IMR-90 (cell line): ENCODE measurements around the gene ZC2HC1C. TPM values are rescaled to one million over a fixed set of nuclear protein-coding genes. Genes with fewer than 3 reads are reported as not detected.

Experiments used
- ATAC-seq: fragments of 200-7000 bp; cut with Tn5 transposase; 2 replicates; pipeline ENCODE4 v1.9.1; 2020; ENCODE audit warnings: low read depth, mild to moderate bottlenecking, moderate library complexity
- BruUV-seq: library from RNA; stranded (reverse); fragments of 400-500 nt; replicated peaks from 2 replicates; lab custom pipeline; 2021; lab: Mats Ljungman, UMichigan
- CTCF ChIA-PET: fragments of 300-600 bp; formaldehyde crosslinking; extraction: SDS; loops from one replicate; lab custom pipeline; 2021; ENCODE audit warnings: antibody characterized with exemption; lab: Yijun Ruan, JAX
- POLR2A ChIA-PET: fragments of 300-600 bp; sonication (Branson Sonifier 250); formaldehyde crosslinking; loops from one replicate; lab custom pipeline; 2022; ENCODE audit warnings: antibody characterized with exemption; ENCODE audit not compliant: unreplicated experiment; lab: Charles Lee
- DNase-seq: peaks from one replicate; pipeline ENCODE4 v3.0.0; 2013
- H2AFZ ChIP-seq: replicated peaks from 2 replicates; pipeline ENCODE3; 2013; ENCODE audit warnings: low read length, mild to moderate bottlenecking; ENCODE audit not compliant: poor library complexity
- H2AK5ac ChIP-seq: 2 replicates; pipeline ENCODE4 v1.6.1; 2013; ENCODE audit warnings: low read depth, low read length, inconsistent platforms
- H2AK9ac ChIP-seq: replicated peaks from 2 replicates; pipeline ENCODE3; 2013; ENCODE audit warnings: mild to moderate bottlenecking, low read depth, low read length, moderate library complexity; ENCODE audit not compliant: poor library complexity
- H2BK120ac ChIP-seq: 2 replicates; pipeline ENCODE4 v1.6.1; 2013; ENCODE audit warnings: low read depth, low read length, inconsistent platforms
- H2BK15ac ChIP-seq: 3 replicates; pipeline ENCODE4 v1.6.1; 2013; ENCODE audit warnings: low read depth, low read length, inconsistent platforms
- H2BK20ac ChIP-seq: 2 replicates; pipeline ENCODE4 v1.6.1; 2013; ENCODE audit warnings: low read depth, mild to moderate bottlenecking, inconsistent platforms, low read length, moderate library complexity
- H2BK5ac ChIP-seq: 2 replicates; pipeline ENCODE4 v1.6.1; 2013; ENCODE audit warnings: mild to moderate bottlenecking, low read depth, low read length, inconsistent platforms; ENCODE audit not compliant: poor library complexity, severe bottlenecking
- H3K14ac ChIP-seq: replicated peaks from 2 replicates; pipeline ENCODE4 v1.6.1; 2013; ENCODE audit warnings: low read depth, low read length, inconsistent platforms
- H3K18ac ChIP-seq: 2 replicates; pipeline ENCODE4 v1.6.1; 2013; ENCODE audit warnings: low read depth, low read length, control low read depth
- H3K23ac ChIP-seq: 2 replicates; pipeline ENCODE4 v1.6.1; 2013; ENCODE audit warnings: low read depth, low read length, inconsistent platforms
- H3K27ac ChIP-seq: 2 replicates; pipeline ENCODE4 v1.5.1; 2013; ENCODE audit warnings: mild to moderate bottlenecking, control low read depth, low read length; ENCODE audit not compliant: insufficient read depth
- H3K27me3 ChIP-seq: 2 replicates; pipeline ENCODE4 v1.6.1; 2013; ENCODE audit warnings: low read length; ENCODE audit not compliant: control insufficient read depth, insufficient read depth
- H3K36me3 ChIP-seq: 2 replicates; pipeline ENCODE4 v1.6.1; 2013; ENCODE audit warnings: low read length, mixed read lengths; ENCODE audit not compliant: control insufficient read depth, insufficient read depth
- H3K4ac ChIP-seq: 2 replicates; pipeline ENCODE4 v1.6.1; 2013; ENCODE audit warnings: low read depth, low read length, inconsistent platforms
- H3K4me1 ChIP-seq: 2 replicates; pipeline ENCODE4 v1.6.1; 2013; ENCODE audit warnings: low read length, mixed read lengths; ENCODE audit not compliant: control insufficient read depth, insufficient read depth
- H3K4me2 ChIP-seq: 2 replicates; pipeline ENCODE4 v1.6.1; 2013; ENCODE audit warnings: low read depth, mild to moderate bottlenecking, control low read depth, low read length, moderate library complexity
- H3K4me3 ChIP-seq: 2 replicates; pipeline ENCODE4 v1.5.1; 2013; ENCODE audit warnings: low read depth, mild to moderate bottlenecking, control low read depth, low read length, moderate library complexity; ENCODE audit not compliant: insufficient read depth
- H3K56ac ChIP-seq: 2 replicates; pipeline ENCODE4 v1.6.1; 2013; ENCODE audit warnings: low read length, inconsistent platforms; ENCODE audit not compliant: insufficient read depth; ENCODE audit errors: extremely low read depth
- H3K79me1 ChIP-seq, 2 experiments: 2 replicates each; pipeline ENCODE4 v1.6.1; 2013; ENCODE audit warnings: low read length in 2 of 2, inconsistent platforms in 1 of 2, low read depth in 1 of 2
- H3K9ac ChIP-seq: 2 replicates; pipeline ENCODE4 v1.6.1; 2013; ENCODE audit warnings: low read depth, low read length, control low read depth
- H3K9me1 ChIP-seq: 2 replicates; pipeline ENCODE4 v1.6.1; 2013; ENCODE audit warnings: low read length, inconsistent platforms; ENCODE audit not compliant: insufficient read depth
- H3K9me3 ChIP-seq: 2 replicates; pipeline ENCODE4 v1.6.1; 2013; ENCODE audit warnings: low read length; ENCODE audit not compliant: control insufficient read depth, insufficient read depth
- H4K20me1 ChIP-seq: 2 replicates; pipeline ENCODE4 v1.6.1; 2013; ENCODE audit warnings: low read length, inconsistent platforms; ENCODE audit not compliant: insufficient read depth
- H4K5ac ChIP-seq: 2 replicates; pipeline ENCODE4 v1.6.1; 2013; ENCODE audit warnings: mild to moderate bottlenecking, low read depth, low read length, control low read depth
- H4K8ac ChIP-seq, 2 experiments: 2 replicates each; pipeline ENCODE4 v1.6.1; 2013; ENCODE audit warnings: low read depth in 2 of 2, low read length in 2 of 2, control low read depth in 1 of 2, inconsistent platforms in 1 of 2
- H4K91ac ChIP-seq: 2 replicates; pipeline ENCODE4 v1.6.1; 2013; ENCODE audit warnings: low read depth, low read length, inconsistent platforms; ENCODE audit not compliant: insufficient read depth
- BHLHE40 ChIP-seq: fragments of 150-350 bp; IDR thresholded peaks from 2 replicates; pipeline ENCODE4 v1.6.1; 2016; ENCODE audit warnings: mild to moderate bottlenecking, low read depth, low read length
- CEBPB ChIP-seq: IDR thresholded peaks from 2 replicates; pipeline ENCODE4 v1.6.1; 2012; ENCODE audit warnings: low read depth, low read length, improper control_type of control experiment
- CTCF ChIP-seq: conservative IDR thresholded peaks from 2 replicates; pipeline ENCODE4 v1.5.1; 2012; ENCODE audit warnings: mild to moderate bottlenecking, low read depth, low read length, improper control_type of control experiment
- ELK1 ChIP-seq: fragments of 150-350 bp; IDR thresholded peaks from 2 replicates; pipeline ENCODE4 v1.6.1; 2016; ENCODE audit warnings: low read depth, mild to moderate bottlenecking, low read length, moderate library complexity, borderline replicate concordance
- FOS ChIP-seq: fragments of 150-350 bp; IDR thresholded peaks from 2 replicates; pipeline ENCODE4 v1.6.1; 2016; ENCODE audit warnings: low read depth, low read length
- MAFK ChIP-seq: IDR thresholded peaks from 2 replicates; pipeline ENCODE4 v1.6.1; 2012; ENCODE audit warnings: low read depth, low read length, improper control_type of control experiment
- RAD21 ChIP-seq: IDR thresholded peaks from 2 replicates; pipeline ENCODE4 v1.6.1; 2012; ENCODE audit warnings: low read length, improper control_type of control experiment
- RCOR1 ChIP-seq: IDR thresholded peaks from 2 replicates; pipeline ENCODE4 v1.6.1; 2012; ENCODE audit warnings: mild to moderate bottlenecking, low read length, improper control_type of control experiment; ENCODE audit not compliant: insufficient replicate concordance
- RFX5 ChIP-seq: IDR thresholded peaks from 2 replicates; pipeline ENCODE4 v1.8.0; 2012; ENCODE audit warnings: low read depth, mild to moderate bottlenecking, low read length, moderate library complexity
- WGBS, 2 experiments: methylation state at CpG; one replicate each; pipeline versions ENCODE4 v1.1.5 to v1.1.7; 2013; ENCODE audit warnings: missing lambda C conversion rate in 2 of 2; ENCODE audit not compliant: insufficient read length in 1 of 2; ENCODE audit errors: extremely low coverage in 2 of 2; 5-methylcytosine and 5-hydroxymethylcytosine counted together
- dilution Hi-C: fragments of 300-500 bp; cut with HindIII; formaldehyde crosslinking; loops from one replicate; pipeline ENCODE4 v1.14.3; 2018; ENCODE audit warnings: low sequenced_read_pairs; ENCODE audit not compliant: unreplicated experiment
- in situ Hi-C: fragments of 300-500 bp; cut with MboI; formaldehyde crosslinking; loops from 3 replicates; pipeline ENCODE4 v1.14.3; 2019; ENCODE audit warnings: low sequenced_read_pairs, inconsistent platforms, mixed read lengths
- intact Hi-C: fragments of 100-400 bp; cut with micrococcal nuclease; formaldehyde crosslinking; loops from 2 replicates; pipeline ENCODE4 v1.10.0; 2022
- polyA plus RNA-seq, 3 experiments: library from polyadenylated mRNA; depleted of rRNA; stranded (reverse); fragments of >200 nt; gene quantifications; 2 replicates each; pipeline ENCODE4 v1.2.3, GENCODE V29; 2012; ENCODE audit warnings: low replicate concordance in 1 of 3
- total RNA-seq: library from RNA; depleted of rRNA; stranded (reverse); fragments of >200 nt; gene quantifications from 2 replicates; pipeline ENCODE4 v1.2.3, GENCODE V29; 2012

Gene ZC2HC1C
- total and polyA plus RNA-seq, 2 of the 4 experiments (the other 2 are of a cell fraction) = 0.15 to 0.54 TPM

- Histone ChIP-seq H4K8ac (no peak overlapping the region), H3K4me1 (no peaks in the 10 kb centered on the region), H2AFZ (no peak overlapping the region), H3K9ac (no peak overlapping the region), H3K79me1 (no peaks in the 10 kb centered on the region; a peak in 1 of 4 replicates), H2BK5ac (no peak overlapping the region), H3K27ac (no peak overlapping the region), H2AK9ac (no peak overlapping the region), H4K20me1 (no peaks in the 10 kb centered on the region), H2BK120ac (no peak overlapping the region), H3K9me3 (no peaks in the 10 kb centered on the region), H2AK5ac (no peak overlapping the region), H3K4ac (no peak overlapping the region), H2BK20ac (no peak overlapping the region), H3K4me3 (no peak overlapping the region), H3K36me3 (peaks cover 30% of the 10 kb centered on the region), H3K14ac (no peak overlapping the region), H4K5ac (no peak overlapping the region), H2BK15ac (no peak overlapping the region), H3K27me3 (no peaks in the 10 kb centered on the region), H3K4me2 (no peak overlapping the region), H3K23ac (no peak overlapping the region), H3K18ac (no peak overlapping the region), H3K56ac (no peak overlapping the region), H3K9me1 (peaks cover 3% of the 10 kb centered on the region; the same call in 1 of the 2 replicates), H4K91ac (no peak overlapping the region)
- no TSS peak for BruUV-seq
- no CpG with 5 or more reads among the region's 3 CpGs for WGBS, 2 experiments
- dilution Hi-C loops (no loop called here), in situ Hi-C loops (no loop called here), intact Hi-C loops (no loop called here)
- CTCF ChIA-PET = interaction anchor here (0.9 kb wide), 1 partner anchor 17 kb away, joined by 3 read pairs; no protein-coding TSS in a partner anchor
- TF ChIP-seq CEBPB (no peak), ELK1 (no peak), MAFK (no peak), RAD21 (no peak), RCOR1 (no peak), BHLHE40 (no peak), RFX5 (no peak), FOS (no peak), CTCF (no peak)
- no peak for ATAC-seq
- POLR2A ChIA-PET = no interaction called here
- no peak for DNase-seq
These were observed 37.7 kb downstream of the ZC2HC1C start for GRCh38 chr14:75107186-75107585.
